Astrocyte (in vitro differentiated cells and primary cell): ENCODE results near the gene FLT1. TPM values are rescaled to one million over a fixed set of nuclear protein-coding genes. Genes with fewer than 3 reads are reported as not detected.

ENCODE experiments used
- DNase-seq: peaks from one replicate; pipeline ENCODE4 v3.0.0-alpha.2; 2010; ENCODE audit warnings: low read depth
- FAIRE-seq: peaks from 2 replicates; lab custom pipeline; 2011; peaks lifted over from hg19 to GRCh38; lab: Jason Lieb, UNC
- H2AFZ ChIP-seq: 2 replicates; pipeline ENCODE4 v1.6.0; 2012; ENCODE audit warnings: low read depth, low read length, inconsistent platforms
- H3K27ac ChIP-seq: 2 replicates; pipeline ENCODE4 v1.5.1; 2011; ENCODE audit warnings: low read depth, low read length, inconsistent platforms
- H3K27me3 ChIP-seq: 2 replicates; pipeline ENCODE4 v1.6.0; 2011; ENCODE audit warnings: low read length, inconsistent platforms; ENCODE audit not compliant: insufficient read depth
- H3K36me3 ChIP-seq: 2 replicates; pipeline ENCODE4 v1.5.1; 2011; ENCODE audit warnings: low read length, inconsistent platforms; ENCODE audit not compliant: insufficient read depth
- H3K4me1 ChIP-seq: 2 replicates; pipeline ENCODE4 v1.5.1; 2011; ENCODE audit warnings: low read length, inconsistent platforms; ENCODE audit not compliant: insufficient read depth
- H3K4me2 ChIP-seq: 2 replicates; pipeline ENCODE4 v1.6.0; 2012; ENCODE audit warnings: low read length, inconsistent platforms
- H3K4me3 ChIP-seq: 2 replicates; pipeline ENCODE4 v1.5.1; 2011; ENCODE audit warnings: low read depth, mild to moderate bottlenecking, low read length, inconsistent platforms; ENCODE audit not compliant: insufficient read depth
- H3K79me2 ChIP-seq: 2 replicates; pipeline ENCODE4 v1.6.0; 2012; ENCODE audit warnings: mild to moderate bottlenecking, low read length, inconsistent platforms; ENCODE audit not compliant: insufficient read depth
- H3K9ac ChIP-seq: 2 replicates; pipeline ENCODE4 v1.6.0; 2012; ENCODE audit warnings: mild to moderate bottlenecking, low read length, inconsistent platforms
- H3K9me3 ChIP-seq: 2 replicates; pipeline ENCODE4 v1.5.1; 2012; ENCODE audit warnings: low read depth, mild to moderate bottlenecking, low read length, inconsistent platforms; ENCODE audit not compliant: insufficient read depth
- H4K20me1 ChIP-seq: 2 replicates; pipeline ENCODE4 v1.6.0; 2012; ENCODE audit warnings: low read length, inconsistent platforms; ENCODE audit not compliant: insufficient read depth
- H3K27ac Mint-ChIP-seq: one replicate; pipeline ENCODE4 v1.8.0; 2021; ENCODE audit warnings: mild to moderate bottlenecking, mixed read lengths; ENCODE audit not compliant: unreplicated experiment
- H3K27me3 Mint-ChIP-seq: one replicate; pipeline ENCODE4 v1.8.0; 2021; ENCODE audit warnings: low read depth, mixed read lengths; ENCODE audit not compliant: unreplicated experiment
- H3K36me3 Mint-ChIP-seq: one replicate; pipeline ENCODE4 v1.8.0; 2021; ENCODE audit warnings: low read depth, mixed read lengths; ENCODE audit not compliant: unreplicated experiment
- H3K4me1 Mint-ChIP-seq: one replicate; pipeline ENCODE4 v1.8.0; 2021; ENCODE audit warnings: low read depth, mixed read lengths; ENCODE audit not compliant: unreplicated experiment
- H3K4me3 Mint-ChIP-seq: one replicate; pipeline ENCODE4 v1.8.0; 2021; ENCODE audit warnings: mild to moderate bottlenecking, moderate library complexity, mixed read lengths; ENCODE audit not compliant: unreplicated experiment
- H3K9me3 Mint-ChIP-seq: one replicate; pipeline ENCODE4 v1.8.0; 2021; ENCODE audit warnings: mild to moderate bottlenecking, mixed read lengths; ENCODE audit not compliant: unreplicated experiment
- EZH2 ChIP-seq: IDR thresholded peaks from 2 replicates; pipeline ENCODE4 v1.6.1; 2012; ENCODE audit warnings: mild to moderate bottlenecking, low read length, inconsistent platforms; ENCODE audit not compliant: insufficient read depth
- total RNA-seq: library from RNA; stranded (reverse); gene quantifications from 2 replicates; pipeline ENCODE4 v1.2.1, GENCODE V29; 2021
- TF ChIP-seq, protein P1 (sequence below): IDR thresholded peaks from 2 replicates; pipeline ENCODE4 v1.5.1; 2011; ENCODE audit warnings: low read depth, mild to moderate bottlenecking, inconsistent platforms, low read length, moderate library complexity; ENCODE audit not compliant: insufficient read depth

Gene FLT1
- total RNA-seq, 1 donor from 2014 or later: 7.3 TPM

DNA sequence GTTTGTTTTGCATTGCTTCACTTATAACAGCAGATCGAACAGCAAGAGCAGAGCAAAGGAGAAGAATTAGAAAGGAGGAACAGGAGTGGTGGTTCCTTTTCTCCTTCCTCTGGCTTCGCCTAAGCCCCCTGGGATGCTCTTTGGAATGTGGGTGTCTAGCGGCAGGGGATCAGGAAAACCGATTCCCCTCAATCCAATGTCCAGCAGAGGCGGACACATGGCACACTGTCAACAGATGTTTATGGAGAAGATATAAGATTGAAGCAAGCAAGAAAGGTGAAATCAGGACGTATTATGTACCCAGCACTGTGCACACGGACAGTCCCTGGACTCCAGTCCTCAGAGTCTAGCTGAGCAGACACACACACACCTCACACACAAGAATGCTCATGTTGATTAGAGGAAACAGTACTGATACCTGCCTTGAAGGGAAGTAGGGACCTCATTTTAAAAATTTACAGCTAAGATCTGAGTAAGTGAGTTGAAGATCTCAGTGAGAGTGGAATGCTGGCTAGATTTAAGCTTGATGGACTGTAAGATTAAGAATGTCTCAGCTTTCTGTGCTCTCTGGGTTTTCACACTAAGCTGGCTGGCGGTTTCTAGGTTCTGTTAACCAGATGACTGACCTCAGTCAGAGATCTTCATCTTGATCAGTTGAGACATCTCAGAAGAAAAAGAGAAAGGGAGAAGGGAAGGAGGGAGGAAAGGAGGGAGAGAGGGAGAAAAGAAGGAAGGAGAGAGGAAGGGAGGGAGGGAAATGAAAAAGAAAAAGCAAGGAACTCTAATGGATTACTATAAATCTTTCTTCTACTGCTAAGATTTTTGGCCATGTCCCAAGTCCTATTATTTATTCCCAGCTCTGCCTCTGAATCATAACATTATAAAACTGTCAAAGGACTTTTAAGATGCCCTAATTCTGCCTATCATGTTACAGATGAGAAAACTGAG is 44.8 kb downstream of the FLT1 start:
- no peaks in the 10 kb centered on the region for H3K79me2 ChIP-seq
- H3K36me3 Mint-ChIP-seq: peaks cover 2% of the 10 kb centered on the region
- no peak overlapping the region for H3K4me3 ChIP-seq
- no peak overlapping the region for H3K4me2 ChIP-seq
- H3K27ac ChIP-seq: no peak overlapping the region
- peaks cover 2% of the 10 kb centered on the region for H3K4me1 Mint-ChIP-seq
- no peaks in the 10 kb centered on the region for H3K9me3 ChIP-seq
- no peak overlapping the region for H2AFZ ChIP-seq
- no peaks in the 10 kb centered on the region for H3K9me3 Mint-ChIP-seq
- no peaks in the 10 kb centered on the region for H3K27me3 Mint-ChIP-seq
- TF ChIP-seq EZH2: no peak
- TF ChIP-seq, protein P1, sequence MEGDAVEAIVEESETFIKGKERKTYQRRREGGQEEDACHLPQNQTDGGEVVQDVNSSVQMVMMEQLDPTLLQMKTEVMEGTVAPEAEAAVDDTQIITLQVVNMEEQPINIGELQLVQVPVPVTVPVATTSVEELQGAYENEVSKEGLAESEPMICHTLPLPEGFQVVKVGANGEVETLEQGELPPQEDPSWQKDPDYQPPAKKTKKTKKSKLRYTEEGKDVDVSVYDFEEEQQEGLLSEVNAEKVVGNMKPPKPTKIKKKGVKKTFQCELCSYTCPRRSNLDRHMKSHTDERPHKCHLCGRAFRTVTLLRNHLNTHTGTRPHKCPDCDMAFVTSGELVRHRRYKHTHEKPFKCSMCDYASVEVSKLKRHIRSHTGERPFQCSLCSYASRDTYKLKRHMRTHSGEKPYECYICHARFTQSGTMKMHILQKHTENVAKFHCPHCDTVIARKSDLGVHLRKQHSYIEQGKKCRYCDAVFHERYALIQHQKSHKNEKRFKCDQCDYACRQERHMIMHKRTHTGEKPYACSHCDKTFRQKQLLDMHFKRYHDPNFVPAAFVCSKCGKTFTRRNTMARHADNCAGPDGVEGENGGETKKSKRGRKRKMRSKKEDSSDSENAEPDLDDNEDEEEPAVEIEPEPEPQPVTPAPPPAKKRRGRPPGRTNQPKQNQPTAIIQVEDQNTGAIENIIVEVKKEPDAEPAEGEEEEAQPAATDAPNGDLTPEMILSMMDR: no peak
- no peak overlapping the region for H3K27ac Mint-ChIP-seq
- no peaks in the 10 kb centered on the region for H3K4me1 ChIP-seq
- H3K4me3 Mint-ChIP-seq: no peak overlapping the region
- H3K9ac ChIP-seq: no peak overlapping the region
- DNase-seq (no peak), FAIRE-seq (no peak)
- H3K36me3 ChIP-seq: no peaks in the 10 kb centered on the region
- H3K27me3 ChIP-seq: no peaks in the 10 kb centered on the region
- no peaks in the 10 kb centered on the region for H4K20me1 ChIP-seq

DNA sequence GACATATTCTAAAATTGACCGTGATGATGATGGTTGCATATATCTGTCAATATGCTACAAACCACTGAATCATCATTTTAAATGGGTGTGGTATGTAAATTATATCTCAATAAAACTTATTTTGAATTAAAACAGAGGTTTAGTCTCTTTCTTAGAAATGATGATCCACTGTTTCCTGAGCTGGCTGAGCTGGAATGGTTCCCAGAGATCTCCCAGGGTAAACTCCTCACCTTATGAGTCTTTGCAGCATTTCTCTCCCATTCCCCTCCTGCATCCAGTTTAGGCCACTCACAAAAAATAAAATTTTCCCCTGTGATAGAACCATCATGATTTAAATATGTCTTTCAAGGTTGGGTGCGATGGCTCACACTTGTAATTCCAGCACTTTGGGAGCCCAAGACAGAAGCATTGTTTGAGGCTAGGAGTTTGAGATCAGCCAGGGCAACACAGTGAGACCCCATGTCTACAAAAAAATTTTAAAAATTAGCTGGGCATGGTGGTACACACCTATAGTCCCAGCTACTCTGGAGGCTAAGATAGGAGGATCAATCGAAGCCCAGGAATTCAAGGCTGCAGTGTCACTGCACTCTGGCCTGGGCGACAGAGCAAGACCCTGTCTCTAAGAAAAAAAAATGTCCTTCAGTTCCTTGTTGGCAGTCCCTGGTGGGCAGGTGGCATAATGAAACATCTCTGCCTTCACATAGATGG is 46.1 kb downstream of the FLT1 start:
- Mint-ChIP-seq H3K9me3 (no peaks in the 10 kb centered on the region), H3K4me3 (no peak overlapping the region), H3K36me3 (peaks cover 2% of the 10 kb centered on the region), H3K4me1 (peaks cover 2% of the 10 kb centered on the region), H3K27me3 (no peaks in the 10 kb centered on the region), H3K27ac (no peak overlapping the region)
- no peak for TF ChIP-seq EZH2
- TF ChIP-seq, protein P1: no peak
- no peak overlapping the region for H3K4me2 ChIP-seq
- H3K9me3 ChIP-seq: no peaks in the 10 kb centered on the region
- DNase-seq (no peak), FAIRE-seq (no peak)
- H3K27ac ChIP-seq: no peak overlapping the region
- no peaks in the 10 kb centered on the region for H4K20me1 ChIP-seq
- no peaks in the 10 kb centered on the region for H3K79me2 ChIP-seq
- no peaks in the 10 kb centered on the region for H3K36me3 ChIP-seq
- no peaks in the 10 kb centered on the region for H3K4me1 ChIP-seq
- H3K27me3 ChIP-seq: no peaks in the 10 kb centered on the region
- H3K4me3 ChIP-seq: no peak overlapping the region
- no peak overlapping the region for H2AFZ ChIP-seq
- no peak overlapping the region for H3K9ac ChIP-seq
